ENCODE data around the gene ATP8B1. TPM values are rescaled to one million over a fixed set of nuclear protein-coding genes. Genes with fewer than 3 reads are reported as not detected.
"Not testable (repeated sequence)": the region's sequence is repeated elsewhere in the genome, so short reads cannot be mapped to it uniquely, and the experiment has no call there.

ATP8B1 gene
- polyA plus RNA-seq, 1 donor, result 4.5 TPM

- no peak for DNase-seq
Measured at GRCh38 chr18:57762686-57763085, 40.4 kb downstream of the ATP8B1 start.

DNA sequence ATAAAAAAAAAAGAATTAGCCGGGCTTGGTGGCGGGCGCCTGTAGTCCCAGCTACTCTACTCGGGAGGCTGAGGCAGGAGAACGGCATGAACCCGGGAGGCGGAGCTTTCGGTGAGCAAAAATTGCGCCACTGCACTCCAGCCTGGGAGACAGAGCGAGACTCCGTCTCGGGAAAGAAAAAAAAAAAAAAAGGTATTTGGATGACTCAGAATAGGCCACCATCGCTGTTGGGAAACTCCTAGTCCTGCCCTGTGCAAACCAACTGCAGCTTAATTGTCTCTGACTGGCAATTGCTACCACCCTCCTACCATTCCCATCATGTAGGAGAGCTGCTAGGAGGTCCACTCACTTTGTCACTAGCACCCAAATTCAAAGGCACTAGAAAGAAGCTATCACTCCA lies 43.5 kb downstream of the ATP8B1 start:
- no peak for DNase-seq

DNA sequence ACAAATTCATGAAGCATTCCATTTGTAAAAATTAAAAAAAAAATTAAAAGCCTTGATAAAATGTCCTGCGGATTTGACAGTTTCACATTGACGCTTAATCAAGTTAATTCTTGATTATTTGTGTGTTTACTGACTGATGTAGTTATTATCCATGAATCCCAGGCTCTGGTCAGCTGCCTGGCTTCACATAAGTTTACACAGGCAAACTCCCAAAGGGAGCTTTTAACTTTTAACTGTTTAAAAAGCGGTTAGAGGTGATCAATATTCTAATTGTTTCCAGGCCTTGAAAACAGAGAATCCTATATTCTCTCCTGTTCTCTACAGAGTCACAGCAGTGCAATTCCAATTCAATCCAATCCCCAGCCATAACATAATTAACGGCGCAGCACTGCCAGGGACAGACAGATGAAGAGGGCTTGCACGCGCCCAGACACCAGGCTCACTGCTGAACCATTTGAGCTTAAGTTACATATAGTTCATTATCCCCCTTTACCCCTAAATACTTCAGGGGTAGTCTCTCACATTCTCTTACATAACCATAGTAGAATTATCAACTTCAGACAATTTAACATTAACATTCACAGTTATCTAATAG lies 47.5 kb downstream of the ATP8B1 start:
- no peak for DNase-seq

DNA sequence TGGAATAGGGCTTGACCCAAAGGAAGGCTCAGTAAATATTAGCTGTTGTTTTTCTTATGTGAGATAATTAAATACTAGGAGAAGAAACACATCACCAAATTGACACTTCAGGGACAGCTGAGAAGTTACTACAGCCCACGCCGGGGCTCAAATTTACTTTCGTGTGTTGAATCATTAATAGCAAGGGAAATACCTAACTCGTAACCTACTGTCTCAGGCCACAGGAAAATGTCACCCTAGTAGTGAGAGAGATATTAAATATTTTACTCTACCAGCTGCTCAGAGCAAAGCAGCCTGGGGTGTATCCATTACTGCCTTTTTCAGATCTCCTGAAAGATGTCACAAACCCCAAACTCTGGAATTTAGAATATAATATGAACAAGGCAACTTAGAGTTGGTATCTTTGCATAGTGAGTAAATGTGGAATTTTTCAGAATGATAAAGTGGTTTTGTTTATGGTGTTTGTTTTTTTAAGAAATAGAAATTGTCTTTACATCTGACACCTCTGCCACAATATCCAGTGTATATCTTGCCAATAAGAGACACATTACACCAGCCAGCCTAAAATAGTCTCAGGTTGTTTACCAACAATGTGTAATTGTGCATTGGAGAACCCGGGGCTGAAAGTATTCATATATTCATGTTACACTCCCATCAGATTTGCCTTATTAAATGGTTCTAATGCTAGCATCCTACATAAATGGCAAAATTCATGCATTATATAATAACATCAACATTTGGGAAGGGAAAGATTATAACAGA lies 48.4 kb downstream of the ATP8B1 start:
- no peak for DNase-seq

- no peak for DNase-seq
Measured at GRCh38 chr18:57753063-57753462, 50.1 kb downstream of the ATP8B1 start.

DNA sequence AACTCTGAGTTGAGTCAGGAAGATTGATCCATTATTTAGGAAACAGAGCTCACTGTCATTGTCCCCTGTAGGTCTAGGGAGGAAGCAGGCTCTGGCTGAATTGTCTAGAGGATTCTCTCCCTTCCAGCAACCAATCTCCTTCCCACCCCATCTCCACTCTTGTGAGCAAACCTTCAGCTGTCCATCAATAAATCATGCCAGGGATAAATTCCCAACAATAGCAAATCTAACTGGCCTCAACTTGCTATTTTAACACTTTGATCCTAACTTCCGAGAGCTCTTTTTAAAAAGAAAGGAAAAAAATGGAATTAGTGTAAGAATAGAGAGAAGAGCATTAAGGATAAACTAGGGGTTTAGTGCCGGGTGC lies 53.5 kb downstream of the ATP8B1 start:
- no peak for DNase-seq

- no peak for DNase-seq
Measured at GRCh38 chr18:57748770-57749603, 54.1 kb downstream of the ATP8B1 start.

- no peak for DNase-seq
Measured at GRCh38 chr18:57747809-57748680, 55.1 kb downstream of the ATP8B1 start.

GRCh38 chr18:57744211-57744694 lies 58.9 kb downstream of the ATP8B1 start:
- DNase-seq, result no peak

GRCh38 chr18:57743008-57743407 lies 60.1 kb downstream of the ATP8B1 start:
- no peak for DNase-seq

DNA sequence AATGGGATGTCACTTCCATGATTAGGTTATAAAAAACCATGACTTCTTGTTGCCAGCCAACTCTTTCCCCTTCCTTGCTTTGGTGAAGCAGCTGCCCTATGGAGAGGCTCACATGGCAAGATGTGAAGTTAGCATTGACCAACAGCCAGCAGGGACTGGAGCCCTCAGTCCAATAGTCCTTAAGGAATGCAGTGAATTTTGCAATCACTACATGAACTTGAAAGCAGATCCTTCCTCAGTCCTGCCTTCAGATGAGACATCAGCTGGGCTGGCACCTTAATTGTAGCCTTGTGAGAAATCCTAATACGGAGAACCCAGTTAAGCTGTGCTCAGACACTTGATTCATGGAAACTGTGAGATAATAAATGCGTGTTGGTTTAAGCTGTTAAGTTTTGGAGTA lies 61.8 kb downstream of the ATP8B1 start:
- DNase-seq, result no peak

DNA sequence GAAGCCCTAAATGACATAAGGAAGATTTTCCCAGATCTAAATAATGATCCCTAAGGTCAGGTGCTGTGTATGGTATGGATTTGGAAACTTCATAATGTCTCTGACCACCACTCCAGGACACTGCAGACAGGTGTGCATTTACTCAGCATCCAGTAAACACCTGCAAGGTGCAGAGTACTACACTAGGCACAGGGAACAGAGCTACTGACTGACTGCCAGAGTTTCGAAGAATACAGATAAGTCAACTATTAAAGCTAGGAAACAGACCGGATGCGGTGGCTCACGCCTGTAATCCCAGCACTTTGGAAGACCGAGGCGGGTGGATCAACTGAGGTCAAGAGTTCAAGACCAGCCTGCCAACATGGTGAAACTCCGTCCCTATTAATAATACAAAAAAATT lies 65.0 kb downstream of the ATP8B1 start:
- DNase-seq, result no peak

DNA sequence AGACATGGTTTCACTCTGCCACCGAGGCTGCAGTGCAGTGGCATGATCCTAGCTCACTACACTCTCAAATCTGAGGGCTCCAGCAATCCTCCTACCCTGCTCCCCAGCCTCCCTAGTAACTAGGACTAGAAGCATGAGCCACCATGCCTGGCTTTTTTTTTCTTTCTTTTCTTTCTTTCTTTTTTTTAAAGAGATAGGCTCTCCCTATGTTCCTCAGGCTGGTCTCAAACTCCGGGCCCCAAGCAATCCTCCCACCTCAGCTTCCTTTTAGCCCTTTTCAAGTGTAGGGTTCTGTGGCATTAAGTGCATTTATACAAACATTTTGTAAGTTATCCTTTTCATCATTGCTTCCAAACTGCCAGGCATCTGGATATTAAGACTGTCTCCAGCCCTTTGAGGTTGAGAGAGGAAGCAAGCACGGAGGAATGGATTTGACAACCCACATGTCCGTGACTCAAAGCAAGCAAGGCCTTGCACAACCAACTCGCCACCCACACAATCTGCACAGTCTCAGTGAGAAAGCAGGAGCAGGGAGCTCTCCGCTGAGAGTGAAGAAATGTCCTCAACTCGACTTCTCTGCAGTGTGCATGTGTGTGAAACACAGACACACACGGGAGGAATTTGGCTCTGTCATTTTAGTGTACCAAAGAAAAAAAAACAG lies 65.6 kb downstream of the ATP8B1 start:
- DNase-seq, result no peak

- DNase-seq, result not testable (repeated sequence)
Measured at GRCh38 chr18:57735042-57735441, 68.1 kb downstream of the ATP8B1 start.

DNA sequence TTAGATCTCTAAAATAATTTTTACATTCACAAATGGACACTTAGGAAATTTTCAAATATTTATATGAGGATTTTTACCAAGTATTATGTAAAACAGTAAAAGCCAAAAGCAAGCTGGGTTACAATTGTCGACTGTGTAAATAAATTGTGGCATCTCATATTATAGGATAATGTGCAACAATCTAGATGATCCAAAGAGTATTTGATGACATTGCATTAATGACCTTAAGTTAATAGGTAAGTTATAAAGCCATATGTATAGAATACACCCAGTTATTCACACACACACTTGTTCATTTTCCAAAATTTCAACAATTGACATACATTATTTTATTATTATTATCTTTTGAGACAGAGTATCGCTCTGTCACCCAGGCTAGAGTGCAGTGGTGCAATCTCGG lies 69.3 kb downstream of the ATP8B1 start:
- DNase-seq, result no peak

GRCh38 chr18:57730146-57730545 lies 73.0 kb downstream of the ATP8B1 start:
- DNase-seq, result no peak

GRCh38 chr18:57728941-57729511 lies 74.1 kb downstream of the ATP8B1 start:
- no peak for DNase-seq

- no peak for DNase-seq
Measured at GRCh38 chr18:57727952-57728807, 74.9 kb downstream of the ATP8B1 start.

DNA sequence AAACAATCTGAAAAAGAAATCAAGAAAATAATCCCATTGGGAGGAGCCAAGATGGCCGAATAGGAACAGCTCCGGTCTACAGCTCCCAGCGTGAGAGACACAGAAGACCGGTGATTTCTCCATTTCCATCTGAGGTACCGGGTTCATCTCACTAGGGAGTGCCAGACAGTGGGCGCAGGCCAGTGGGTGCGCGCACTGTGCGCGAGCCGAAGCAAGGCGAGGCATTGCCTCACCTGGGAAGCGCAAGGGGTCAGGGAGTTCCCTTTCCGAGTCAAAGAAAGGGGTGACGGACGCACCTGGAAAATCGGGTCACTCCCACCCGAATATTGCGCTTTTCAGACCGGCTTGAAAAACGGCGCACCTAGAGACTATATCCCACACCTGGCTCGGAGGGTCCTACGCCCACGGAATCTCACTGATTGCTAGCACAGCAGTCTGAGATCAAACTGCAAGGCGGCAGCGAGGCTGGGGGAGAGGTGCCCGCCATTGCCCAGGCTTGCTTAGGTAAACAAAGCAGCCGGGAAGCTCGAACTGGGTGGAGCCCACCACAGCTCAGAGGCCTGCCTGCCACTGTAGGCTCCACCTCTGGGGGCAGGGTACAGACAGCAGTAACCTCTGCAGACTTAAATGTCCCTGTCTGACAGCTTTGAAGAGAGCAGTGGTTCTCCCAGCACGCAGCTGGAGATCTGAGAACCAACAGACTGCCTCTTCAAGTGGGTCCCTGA lies 83.7 kb downstream of the ATP8B1 start:
- not testable (repeated sequence) for DNase-seq

GRCh38 chr18:57716549-57716948 lies 86.6 kb downstream of the ATP8B1 start:
- DNase-seq, result no peak
